GM12878 (cell line): ENCODE results near the gene TEX13D. TPM values are rescaled to one million over a fixed set of nuclear protein-coding genes. Genes with fewer than 3 reads are reported as not detected.

Source experiments
- RB1 ChIP-seq: fragments of 450-650 bp; formaldehyde crosslinking; IDR thresholded peaks from 2 replicates; pipeline ENCODE4 v1.6.1; 2017; ENCODE audit warnings: mild to moderate bottlenecking, borderline replicate concordance
- REST ChIP-seq: IDR thresholded peaks from 2 replicates; pipeline ENCODE4 v1.6.1; 2012; ENCODE audit warnings: mild to moderate bottlenecking, low read depth, low read length
- ZNF24 ChIP-seq: fragments of 450-650 bp; IDR thresholded peaks from 2 replicates; pipeline ENCODE4 v1.6.1; 2017; ENCODE audit warnings: antibody characterized with exemption, mild to moderate bottlenecking
- ZSCAN29 ChIP-seq: fragments of 450-650 bp; IDR thresholded peaks from 2 replicates; pipeline ENCODE4 v1.6.1; 2017; ENCODE audit warnings: mild to moderate bottlenecking, moderate library complexity
- polyA plus RNA-seq, 11 experiments: library from polyadenylated mRNA; depleted of rRNA in 4 of 11; unstranded in 6 of 11; stranded (reverse) in 5 of 11; fragments of >200 nt; fragmentation: Nextera tagmentation in 4 of 11; fragmentation: Illumina TruSeq in 1 of 11; extraction: Ambion mirVana in 4 of 11; extraction: Trizol in 1 of 11; gene quantifications; 1 replicate in 1 of 11; 2 replicates in 10 of 11; pipeline versions ENCODE4 v1.2.1 to v1.2.3, GENCODE V29; 2011 to 2016; ENCODE audit warnings: inconsistent platforms in 2 of 11, missing spikeins in 2 of 11, low read depth in 1 of 11
- small RNA-seq: library from RNA; depleted of rRNA; stranded (forward); fragments of <200 nt; gene quantifications from one replicate; pipeline ENCODE3, GENCODE V24; 2014
- total RNA-seq, 4 experiments: library from RNA; depleted of rRNA in 3 of 4; stranded (reverse); fragments of >200 nt in 3 of 4; fragmentation: Illumina TruSeq in 1 of 4; extraction: Trizol in 1 of 4; gene quantifications; 2 replicates each; pipeline versions ENCODE4 v1.2.1 to v1.2.3, GENCODE V29; 2013 to 2021
- TF ChIP-seq, protein P1 (sequence below): fragments of 150-350 bp; IDR thresholded peaks from 2 replicates; pipeline ENCODE4 v1.6.1; 2016; ENCODE audit warnings: low read depth, low read length

Gene TEX13D
- total and polyA plus RNA-seq, 10 of the 15 experiments (the other 5 are each of a cell fraction or from before 2014, with no cell fraction given), result 0.11 to 2.9 (median 0.19) TPM; not detected in 1

DNA sequence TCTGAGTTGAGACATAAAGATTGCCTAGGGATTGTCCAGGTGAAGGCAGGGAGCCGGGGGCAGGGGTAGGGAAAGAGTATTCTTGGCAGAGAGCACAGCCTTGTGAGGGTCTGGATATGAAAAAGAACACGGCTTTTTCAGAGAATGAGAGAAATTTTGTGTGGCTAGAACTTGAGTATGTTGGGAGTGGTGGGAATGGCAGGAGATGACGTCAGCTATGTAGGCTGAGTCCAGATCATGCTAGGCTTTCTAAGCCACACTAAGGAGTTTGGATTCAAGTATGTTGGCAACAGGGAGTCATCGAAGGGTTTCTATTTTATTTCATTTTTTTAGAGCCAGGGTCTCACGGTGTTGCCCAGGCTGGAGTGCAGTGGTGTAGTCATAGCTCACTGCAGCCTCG is 53.9 kb downstream of the TEX13D start (continued):
- TF ChIP-seq, protein P1, sequence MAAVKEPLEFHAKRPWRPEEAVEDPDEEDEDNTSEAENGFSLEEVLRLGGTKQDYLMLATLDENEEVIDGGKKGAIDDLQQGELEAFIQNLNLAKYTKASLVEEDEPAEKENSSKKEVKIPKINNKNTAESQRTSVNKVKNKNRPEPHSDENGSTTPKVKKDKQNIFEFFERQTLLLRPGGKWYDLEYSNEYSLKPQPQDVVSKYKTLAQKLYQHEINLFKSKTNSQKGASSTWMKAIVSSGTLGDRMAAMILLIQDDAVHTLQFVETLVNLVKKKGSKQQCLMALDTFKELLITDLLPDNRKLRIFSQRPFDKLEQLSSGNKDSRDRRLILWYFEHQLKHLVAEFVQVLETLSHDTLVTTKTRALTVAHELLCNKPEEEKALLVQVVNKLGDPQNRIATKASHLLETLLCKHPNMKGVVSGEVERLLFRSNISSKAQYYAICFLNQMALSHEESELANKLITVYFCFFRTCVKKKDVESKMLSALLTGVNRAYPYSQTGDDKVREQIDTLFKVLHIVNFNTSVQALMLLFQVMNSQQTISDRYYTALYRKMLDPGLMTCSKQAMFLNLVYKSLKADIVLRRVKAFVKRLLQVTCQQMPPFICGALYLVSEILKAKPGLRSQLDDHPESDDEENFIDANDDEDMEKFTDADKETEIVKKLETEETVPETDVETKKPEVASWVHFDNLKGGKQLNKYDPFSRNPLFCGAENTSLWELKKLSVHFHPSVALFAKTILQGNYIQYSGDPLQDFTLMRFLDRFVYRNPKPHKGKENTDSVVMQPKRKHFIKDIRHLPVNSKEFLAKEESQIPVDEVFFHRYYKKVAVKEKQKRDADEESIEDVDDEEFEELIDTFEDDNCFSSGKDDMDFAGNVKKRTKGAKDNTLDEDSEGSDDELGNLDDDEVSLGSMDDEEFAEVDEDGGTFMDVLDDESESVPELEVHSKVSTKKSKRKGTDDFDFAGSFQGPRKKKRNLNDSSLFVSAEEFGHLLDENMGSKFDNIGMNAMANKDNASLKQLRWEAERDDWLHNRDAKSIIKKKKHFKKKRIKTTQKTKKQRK, result no peak
- TF ChIP-seq ZSCAN29, result no peak
- no peak for TF ChIP-seq ZNF24
- TF ChIP-seq REST, result no peak
- TF ChIP-seq RB1, result no peak

Small RNAs within 50 kb of the gene (small RNA-seq; reads per million reads assigned to genes)
- gene AL022718.1, result not detected

Other genes starting within 250 kb of the TEX13D start
- gene SH2D1A, start 13.9 kb downstream of the TEX13D start, total RNA-seq (2014; rRNA removed), result 0.27 and 0.45 TPM in 2 replicates
- 0.41 and 0.49 TPM in 2 replicates for gene SH2D1A, start 13.9 kb downstream of the TEX13D start, total RNA-seq (2014; rRNA removed; fragmentation: Illumina TruSeq; extraction: Trizol)
- gene SH2D1A, start 13.9 kb downstream of the TEX13D start, total RNA-seq (2021), result 0.29 and 0.33 TPM in 2 replicates
- gene SH2D1A, start 13.9 kb downstream of the TEX13D start, polyA plus RNA-seq (2011; rRNA removed), result 8.8 and 13.1 TPM in 2 replicates
- 0.54 and 0.67 TPM in 2 replicates for gene SH2D1A, start 13.9 kb downstream of the TEX13D start, polyA plus RNA-seq (2014; fragmentation: Illumina TruSeq; extraction: Trizol)
- under 1 TPM; 0.71 to 0.84 TPM for gene SH2D1A, start 13.9 kb downstream of the TEX13D start, polyA plus RNA-seq (2014; fragmentation: Nextera tagmentation; extraction: Ambion mirVana)
- gene SH2D1A, start 13.9 kb downstream of the TEX13D start, polyA plus RNA-seq (2014; rRNA removed), result 0.36 and 0.37 TPM in 2 replicates
- under 1 TPM in 1 of 2 experiments, not detected in 1; 0.74 TPM for gene SH2D1A, start 13.9 kb downstream of the TEX13D start, polyA plus RNA-seq (2016; fragmentation: Nextera tagmentation; extraction: Ambion mirVana)